Effector CD8-positive, alpha-beta T cell (primary cell): ENCODE data around the gene NDUFC2.
"Not testable (repeated sequence)": the region's sequence is repeated elsewhere in the genome, so short reads cannot be mapped to it uniquely, and the experiment has no call there.

ENCODE experiments used
- DNase-seq: peaks from one replicate; lab custom pipeline; 2025; lab: John Stamatoyannopoulos, UW

NDUFC2 gene

DNA sequence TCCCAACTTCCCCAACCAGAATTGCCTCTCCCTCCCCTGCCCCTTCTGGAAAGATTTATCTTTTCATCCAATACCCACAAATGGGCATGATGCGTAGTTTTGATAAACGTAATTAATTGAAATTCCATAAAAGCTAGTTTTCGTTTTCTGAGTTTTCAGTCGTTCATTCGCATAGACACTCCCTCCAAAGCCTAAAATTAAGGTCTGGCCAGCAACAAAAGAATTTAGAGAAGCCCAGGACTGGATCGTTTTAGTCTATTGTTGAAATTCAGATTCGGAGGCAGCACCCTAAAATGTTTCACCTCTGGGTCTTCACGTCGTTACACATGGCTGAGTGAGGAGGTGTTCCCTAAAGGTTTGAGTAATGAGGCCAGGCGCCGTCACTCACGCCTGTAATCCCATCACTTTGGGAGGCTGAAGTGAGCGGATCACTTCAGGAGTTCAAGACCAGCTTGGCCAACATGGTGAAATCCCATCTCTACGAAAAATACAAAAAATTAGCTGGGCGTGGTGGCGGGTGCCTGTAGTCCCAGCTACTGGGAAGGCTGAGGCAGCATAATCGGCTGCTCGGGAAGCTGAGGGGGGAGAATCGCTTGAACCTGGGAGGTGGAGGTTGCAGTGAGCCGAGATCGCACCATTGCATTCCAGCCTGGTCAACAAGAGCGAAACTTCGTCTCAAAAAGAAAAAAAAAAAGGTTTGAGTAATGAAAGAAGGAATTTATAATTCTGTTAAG is 589 bp upstream of the NDUFC2 start:
- DNase-seq: no peak

DNA sequence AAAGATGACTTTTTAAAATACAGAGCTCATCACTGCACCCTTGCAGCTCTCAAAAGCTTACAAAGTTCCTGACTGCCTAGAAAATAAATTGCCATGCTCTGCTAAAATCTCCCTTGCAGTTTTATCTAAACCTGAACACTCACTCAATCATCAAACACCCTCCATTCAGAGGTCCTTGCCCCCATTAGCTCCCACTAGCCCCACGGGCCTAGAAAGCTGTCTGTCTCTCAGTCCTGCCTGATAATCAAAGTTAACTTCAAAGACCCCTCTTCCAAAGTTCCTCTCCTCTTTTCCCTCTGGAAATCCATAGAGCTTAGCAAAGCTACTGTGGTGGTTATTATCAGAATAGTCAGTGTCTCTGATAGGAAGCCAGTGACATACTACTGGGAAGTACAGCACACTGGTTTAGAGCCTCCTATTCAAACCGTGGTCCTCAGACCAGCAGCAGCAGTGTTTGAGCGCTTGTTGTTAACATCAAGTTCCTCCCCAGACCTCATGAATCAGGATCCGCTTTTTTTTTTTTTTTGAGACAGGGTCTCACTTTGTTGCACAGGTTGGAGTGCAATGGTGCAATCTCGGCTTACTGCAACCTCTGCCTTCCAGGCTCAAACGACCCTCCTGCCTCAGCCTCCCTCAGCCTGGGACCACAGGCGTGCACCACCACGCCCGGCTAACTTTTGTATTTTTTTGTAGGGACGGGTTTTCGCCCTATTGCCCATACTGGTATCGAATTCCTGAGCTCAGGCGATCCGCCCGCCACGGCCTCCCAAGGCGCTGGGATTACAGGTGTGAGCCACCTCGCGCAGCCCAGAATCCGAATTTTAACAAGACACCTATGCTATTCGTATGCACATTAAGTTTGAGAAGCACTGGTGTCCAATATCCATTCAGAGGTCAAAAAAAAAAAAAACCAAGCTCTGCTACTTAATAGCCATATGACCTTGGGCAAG is 1.2 kb downstream of the NDUFC2 start:
- DNase-seq: no peak

DNA sequence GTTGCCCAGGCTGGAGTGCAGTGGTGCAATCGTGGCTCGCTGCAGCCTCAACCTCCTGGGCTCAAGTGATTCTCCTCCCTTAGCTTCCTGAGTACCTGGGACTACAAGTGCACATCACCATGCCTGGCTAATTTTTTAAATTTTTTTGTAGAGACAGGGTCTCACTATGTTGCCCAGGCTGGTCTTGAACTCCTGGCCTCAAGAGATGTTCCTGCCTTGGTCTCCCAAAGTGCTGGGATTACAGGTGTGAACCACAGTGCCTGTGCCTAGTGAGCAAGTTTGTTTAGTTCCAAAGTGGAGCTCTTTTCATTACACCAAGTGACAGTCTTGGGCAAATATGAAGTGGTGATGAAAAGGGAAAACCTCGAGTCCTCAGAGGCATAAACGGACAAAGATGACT is 2.1 kb downstream of the NDUFC2 start:
- not testable (repeated sequence) for DNase-seq

DNA sequence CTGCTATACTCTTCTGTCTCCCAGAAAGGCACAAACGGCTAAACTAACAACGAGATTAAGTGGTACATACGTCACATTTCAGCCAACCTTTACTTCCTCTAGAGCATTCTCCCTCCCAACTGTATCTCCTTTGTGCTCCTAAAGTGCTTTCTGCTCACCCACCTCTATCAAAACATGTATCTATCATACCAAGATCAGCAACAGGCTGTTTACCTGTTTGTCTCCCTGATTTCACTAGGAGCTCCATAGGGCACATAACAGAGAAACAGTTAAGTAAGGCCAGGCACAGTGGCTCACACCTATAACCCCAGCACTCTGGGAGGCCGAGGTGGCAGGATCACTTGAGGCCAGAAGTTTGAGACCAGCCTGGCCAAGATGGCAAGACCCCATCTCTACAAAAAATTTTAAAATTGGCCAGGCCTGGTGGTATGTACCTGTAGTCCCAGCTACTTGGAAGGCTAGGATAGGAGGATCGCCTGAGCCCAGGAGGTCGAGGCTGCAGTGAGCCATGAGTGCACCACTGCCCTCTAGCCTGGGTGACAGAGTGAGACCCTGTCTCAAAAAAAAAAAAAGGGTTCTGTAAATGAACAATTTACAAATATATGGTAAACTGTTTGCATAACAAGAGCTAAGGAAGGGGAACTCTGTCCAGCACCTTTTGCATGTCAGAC is 2.8 kb downstream of the NDUFC2 start:
- no peak for DNase-seq

DNA sequence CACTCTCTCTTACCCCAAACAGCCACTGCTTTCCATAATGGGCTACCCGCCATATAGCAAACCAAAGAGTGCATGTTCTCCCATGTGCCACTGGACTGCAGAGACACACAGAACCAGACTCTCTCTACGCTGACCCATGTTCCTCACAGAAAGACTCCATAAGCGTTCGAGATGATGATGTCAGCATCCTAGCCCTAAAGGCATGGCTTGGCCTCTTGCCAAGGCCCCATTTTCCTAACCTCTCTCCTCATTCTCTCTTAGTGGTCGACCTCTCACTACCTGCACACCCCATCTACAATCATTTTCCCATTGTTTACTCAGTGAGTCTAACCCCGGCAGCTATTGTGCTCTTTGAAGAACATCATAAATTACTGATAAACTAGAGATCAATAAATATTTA is 4.9 kb downstream of the NDUFC2 start:
- DNase-seq: no peak

DNA sequence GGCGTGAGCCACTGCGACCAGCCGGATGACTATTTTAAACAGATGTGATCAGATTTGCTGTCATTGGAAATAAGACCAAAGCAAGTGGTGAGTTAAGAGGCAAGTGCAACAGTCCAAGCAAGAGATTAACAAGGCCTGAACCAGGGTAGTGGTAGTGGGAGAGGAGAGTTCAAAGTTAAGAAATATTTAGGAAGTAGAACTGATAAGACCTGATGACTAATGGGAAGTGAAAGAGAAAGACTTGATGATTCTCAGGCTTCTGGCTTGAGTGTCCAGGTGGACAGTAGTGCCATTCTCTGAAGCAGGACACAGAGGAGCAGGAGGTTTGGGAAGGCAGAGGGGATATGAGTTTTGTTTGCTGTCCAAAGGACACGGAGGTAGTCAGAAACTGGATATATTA is 7.2 kb downstream of the NDUFC2 start:
- no peak for DNase-seq

DNA sequence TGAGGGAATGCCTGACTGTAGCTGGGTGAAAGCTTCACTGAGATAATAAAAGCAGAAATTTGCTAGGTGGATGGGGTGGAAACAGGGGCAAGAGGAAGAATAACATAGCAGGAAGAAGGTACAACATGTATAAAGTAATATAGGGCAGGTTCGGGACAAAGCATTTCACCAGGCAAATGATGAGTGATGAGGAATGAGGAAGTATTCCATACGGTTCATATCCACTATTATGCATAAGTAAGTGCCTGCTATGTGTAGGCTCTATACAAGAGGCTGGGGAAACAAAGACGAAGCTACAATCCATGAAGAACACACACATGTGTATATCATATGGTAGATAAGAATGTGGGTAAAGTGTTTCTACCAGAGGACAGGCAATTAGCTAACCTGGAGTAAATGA is 7.9 kb downstream of the NDUFC2 start:
- no peak for DNase-seq

DNA sequence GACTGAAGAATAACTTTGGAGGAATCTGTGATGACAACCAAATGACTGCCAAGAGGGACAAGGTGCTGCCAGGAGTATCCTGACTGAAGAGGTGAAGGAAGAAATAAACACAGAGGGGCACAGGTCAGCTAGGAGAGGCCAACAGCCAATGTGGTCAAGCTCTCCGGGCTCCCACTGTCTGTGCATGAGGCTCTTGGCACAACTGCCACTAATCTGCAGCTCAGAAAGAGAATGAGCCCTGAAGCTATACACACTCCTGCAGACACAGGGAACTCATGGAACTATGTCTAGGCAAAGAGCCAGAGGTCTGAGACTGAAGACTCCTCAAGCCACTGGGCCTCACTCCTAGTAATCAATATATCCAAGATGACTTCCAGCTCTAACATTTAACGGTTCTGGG is 9.0 kb downstream of the NDUFC2 start:
- DNase-seq: no peak

DNA sequence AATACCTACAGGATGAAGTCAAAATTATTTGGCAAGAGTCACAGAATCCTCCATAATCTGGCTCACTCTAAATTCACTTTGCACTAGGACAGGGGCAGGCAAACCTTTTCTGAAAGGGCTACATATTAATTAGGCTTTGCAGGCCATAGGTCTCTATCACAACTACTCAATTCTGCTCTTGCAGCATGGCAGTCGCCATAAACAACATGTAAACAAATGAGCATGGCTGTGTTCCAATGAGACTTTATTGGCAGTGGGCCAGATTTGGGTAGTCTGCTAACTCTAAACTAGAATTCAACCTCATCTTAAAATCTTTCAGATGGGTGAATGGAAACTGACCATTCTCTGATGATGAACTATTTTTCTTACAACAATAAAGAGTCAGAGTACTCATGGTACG is 10.2 kb downstream of the NDUFC2 start:
- no peak for DNase-seq

DNA sequence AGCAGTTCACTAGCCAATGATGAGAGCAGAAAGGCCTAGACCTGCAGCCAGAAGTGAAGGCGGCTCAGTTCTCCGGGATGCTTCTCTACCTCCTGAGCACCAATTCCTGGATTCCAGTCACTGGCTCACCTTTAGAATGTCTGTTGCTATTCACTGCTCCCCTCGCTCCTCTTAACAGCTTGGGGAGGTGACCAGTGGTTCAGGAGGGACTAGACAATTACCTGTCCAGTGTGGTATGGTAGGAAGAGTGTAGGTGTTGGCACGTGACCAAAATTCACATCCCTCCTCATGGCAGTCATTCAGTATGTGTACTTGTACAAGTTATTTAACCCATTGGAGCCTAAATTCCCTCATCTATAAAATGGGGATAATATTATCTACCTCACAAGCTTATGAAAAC is 12.0 kb downstream of the NDUFC2 start:
- no peak for DNase-seq

DNA sequence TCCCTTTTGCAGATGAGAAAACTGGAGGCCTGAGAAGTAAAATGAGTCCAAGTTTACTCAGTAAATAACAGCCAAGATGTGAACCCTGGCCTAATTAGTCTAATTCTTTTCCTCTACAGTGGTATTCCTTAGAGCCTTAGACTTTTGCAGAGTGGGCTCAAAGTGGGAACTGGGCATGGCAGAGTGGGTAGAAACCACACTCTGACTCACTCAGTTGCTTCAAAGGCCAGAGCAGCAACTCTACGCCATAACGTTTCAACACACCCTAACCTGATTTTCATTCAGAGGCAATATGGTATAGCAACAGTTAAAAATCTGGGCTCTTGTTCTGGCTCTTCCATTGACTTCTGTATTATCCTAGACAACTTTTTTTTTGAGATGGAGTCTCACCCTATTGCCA is 13.2 kb downstream of the NDUFC2 start:
- no peak for DNase-seq

DNA sequence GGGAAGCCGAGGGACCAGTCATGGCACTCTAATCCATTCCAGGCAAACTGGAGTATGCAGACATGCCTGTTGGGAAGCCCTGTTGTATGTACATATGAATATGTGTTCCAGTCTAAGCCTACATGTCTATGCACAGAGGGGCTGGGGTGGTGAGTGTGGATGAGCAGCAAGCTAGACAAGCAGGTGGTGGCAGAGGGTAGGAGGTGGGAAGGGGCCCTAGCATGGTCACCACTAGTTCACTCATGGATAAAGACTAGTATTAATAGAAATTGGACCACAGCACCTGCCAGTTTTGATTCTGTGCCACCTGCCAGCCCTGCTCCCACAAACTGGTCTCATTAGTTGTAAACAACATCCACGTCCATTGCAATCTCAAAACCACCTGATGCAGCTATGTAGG is 14.5 kb downstream of the NDUFC2 start:
- no peak for DNase-seq

DNA sequence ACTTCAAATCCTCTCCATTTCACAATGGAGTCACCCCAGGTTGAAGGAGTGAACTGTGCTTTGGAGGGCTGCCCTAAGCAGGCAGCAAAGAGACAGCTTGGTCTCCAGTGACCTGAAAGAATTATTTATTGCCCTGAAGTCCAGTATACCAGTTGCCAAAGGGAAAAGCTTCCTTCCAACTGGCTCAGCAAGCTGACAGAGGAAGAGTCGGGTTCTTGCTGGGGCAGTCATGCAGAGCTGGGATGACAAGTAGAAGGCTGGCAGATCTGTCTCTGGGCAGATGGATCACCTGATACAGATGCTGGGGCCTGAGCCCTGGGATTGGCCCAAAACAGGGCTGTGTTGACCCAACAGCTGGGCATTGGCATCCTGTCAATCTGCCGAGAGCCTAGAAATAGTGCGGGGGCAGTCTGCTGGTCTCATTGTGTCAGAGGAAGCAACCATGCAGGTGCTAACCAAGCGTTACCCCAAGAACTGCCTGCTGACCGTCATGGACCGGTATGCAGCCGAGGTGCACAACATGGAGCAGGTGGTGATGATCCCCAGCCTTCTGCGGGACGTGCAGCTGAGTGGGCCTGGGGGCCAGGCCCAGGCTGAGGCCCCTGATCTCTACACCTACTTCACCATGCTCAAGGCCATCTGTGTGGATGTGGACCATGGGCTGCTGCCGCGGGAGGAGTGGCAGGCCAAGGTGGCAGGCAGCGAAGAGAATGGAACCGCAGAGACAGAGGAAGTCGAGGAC is 16.1 kb downstream of the NDUFC2 start, which contains the start of gene THRSP:
TSS of gene THRSP (plus strand) at position 422 of the 742 bp plus-strand sequence. CDS start at position 443, 21 bp downstream.
- DNase-seq: no peak

DNA sequence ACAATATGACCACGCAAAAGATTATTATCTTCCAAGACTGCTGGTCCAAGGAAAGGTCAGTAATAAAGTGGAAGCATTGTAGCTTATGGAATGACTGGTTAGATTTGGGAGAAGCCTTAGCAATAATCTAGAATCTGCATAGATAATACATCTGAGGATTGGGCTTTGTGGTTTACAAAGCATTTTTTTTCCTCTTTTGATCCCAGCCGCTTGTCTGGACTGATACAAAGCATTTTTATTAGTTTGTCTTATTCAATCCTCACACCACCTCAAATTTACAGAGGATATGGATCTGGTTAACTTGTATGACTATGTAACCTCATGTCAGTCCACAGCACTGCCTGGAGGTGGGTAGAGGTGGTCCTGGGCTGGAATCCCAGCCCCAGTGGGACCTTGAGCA is 17.0 kb downstream of the NDUFC2 start:
- DNase-seq: no peak

DNA sequence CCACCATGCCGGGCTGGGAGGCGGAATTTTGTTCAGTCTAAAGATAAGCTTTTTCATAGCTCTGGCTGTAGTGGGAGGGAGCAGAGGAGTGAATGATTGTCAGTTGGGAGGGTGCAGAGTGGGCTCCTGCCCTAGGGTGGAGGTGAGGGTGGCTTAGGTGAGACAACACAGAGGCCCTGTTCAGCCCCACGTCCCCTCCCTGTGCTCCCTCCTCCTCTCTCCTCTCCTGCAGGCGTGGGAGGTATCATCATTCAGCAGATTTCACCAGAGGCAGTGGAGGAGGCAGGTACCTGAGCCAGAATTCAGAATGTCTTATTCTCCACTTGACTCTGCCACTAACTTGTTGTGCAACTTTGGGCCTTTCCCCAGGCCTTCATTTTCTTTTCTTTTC is 17.7 kb downstream of the NDUFC2 start:
- no peak for DNase-seq

DNA sequence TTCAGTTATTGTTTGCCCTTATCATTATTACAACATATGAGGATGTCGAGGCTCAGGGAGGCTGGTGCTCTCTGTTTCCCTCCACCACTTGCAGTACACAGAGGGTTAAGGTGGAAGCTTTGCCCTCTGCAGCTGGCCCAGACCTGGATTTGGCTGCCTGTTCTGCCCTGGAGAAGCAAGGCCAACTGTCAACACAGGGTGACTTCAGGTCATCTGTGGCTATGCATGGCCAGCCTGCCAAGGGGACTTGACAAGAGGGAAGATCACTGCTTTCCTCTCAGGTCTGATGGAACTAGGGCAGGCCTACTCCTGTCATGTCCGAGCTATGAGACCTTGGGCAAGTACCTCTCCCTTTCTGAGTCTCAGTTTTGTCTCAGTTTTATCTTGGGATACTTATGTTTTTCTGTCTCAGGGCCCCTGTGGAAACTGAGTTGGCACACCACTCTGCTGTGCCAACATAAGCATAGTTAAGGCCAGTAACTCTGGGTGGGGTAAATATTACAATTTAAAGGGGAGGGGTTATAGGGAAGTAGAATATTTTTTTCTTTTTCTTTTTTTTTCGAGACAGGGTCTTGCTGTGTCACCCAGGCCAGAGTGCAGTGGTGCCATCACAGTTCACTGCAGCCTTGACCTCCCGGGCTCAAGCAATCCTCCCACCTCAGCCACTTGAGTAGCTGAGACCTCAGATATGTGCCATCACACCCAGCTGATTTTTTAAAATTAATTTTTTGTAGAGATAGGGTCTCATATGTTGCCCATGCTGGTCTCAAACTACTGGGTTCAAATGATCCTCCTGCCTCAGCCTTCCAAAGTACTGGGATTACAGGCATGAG is 18.4 kb downstream of the NDUFC2 start:
- no peak for DNase-seq

DNA sequence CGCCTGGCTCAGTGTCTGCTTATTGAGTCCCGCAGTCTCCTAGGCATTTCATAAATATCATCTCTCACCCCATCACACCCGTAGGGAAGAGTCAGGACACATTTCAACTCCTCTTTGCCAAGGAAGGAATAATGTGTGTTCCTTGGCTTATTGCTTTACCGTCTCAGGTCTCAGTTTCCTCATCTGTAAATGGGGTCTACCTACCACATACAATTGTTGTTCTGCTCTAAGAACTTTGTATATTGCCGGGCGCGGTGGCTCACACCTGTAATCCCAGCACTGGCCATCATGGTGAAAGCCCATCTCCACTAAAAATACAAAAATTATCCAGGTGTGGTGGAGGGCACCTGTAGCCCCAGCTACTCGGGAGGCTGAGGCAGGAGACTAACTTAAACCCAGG is 19.1 kb downstream of the NDUFC2 start:
- no peak for DNase-seq

DNA sequence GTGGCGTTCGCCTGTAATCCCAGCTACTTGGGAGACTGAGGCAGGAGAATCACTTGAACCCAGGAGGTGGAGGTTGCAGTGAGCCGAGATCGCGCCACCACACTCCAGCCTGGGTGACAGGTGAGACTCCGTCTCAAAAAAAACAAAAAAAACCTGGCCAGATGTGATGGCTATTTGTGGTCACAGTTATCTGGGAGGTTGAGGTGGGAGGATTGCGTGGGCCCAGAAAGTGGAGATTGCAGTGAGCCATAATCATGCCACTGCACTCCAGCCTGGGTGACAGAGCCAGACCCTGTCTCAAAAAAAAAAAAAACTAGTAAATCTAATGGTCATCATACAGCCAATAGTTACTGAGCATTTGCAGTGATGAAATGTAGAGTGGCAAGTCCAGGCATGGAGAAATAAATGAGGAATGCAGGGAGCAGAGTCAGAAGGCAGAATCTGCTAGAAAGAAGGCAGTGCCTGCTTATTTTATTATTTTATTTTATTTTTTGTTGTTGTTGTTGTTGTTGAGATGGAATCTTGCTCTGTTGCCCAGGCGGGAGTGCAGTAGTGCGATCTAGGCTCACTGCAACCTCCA is 19.8 kb downstream of the NDUFC2 start:
- DNase-seq: not testable (repeated sequence)

DNA sequence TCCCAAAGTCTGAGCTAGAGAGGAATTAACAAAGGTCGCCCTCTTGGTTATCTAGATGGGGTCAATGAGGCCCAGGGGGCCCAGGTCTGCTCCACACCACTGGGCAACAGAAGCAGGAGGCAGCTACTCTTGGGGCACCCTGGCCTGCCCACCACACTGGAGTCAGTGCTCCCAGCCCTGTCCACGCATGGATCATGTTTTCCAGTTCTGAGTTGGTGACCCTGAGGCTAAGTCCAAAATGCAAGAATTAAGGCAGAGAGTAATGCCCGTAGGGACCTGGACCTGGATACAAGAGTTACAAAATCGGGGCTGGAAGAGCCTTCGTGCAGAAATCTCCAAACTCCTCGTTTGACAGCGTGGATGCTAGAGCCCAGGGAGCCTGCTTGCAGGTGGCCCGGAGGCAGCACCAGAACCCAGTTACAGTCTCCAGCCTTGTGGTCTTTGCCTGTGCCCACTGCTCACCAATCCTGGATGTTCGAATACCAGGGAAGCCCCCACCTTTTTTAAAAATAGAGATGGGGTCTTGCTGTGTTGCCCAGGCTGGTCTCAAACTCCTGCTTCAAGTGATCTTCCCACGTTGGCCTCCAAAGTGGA is 22.1 kb downstream of the NDUFC2 start:
- no peak for DNase-seq

DNA sequence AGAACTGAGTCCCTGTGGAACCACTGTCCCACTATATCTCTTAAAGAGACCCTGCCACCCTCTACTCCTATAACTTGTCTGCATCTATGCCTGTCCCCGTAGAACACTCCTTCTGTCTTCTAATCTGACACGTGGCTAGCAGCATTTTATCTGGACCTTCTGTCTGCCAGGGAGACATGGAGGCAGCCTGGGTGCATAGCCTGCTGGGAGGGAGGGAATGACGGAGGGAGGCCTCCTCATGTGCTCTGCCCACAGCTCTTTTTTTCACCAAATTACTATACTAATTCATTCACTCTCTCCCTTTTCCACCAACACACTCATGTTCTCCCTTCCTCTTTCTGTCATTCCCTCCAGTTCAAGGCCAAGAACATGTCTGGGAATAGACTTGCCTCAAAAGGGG is 23.6 kb downstream of the NDUFC2 start:
- DNase-seq: no peak
